DND-41 (cell line): ENCODE results near the gene HIVEP2.

Source experiments
- EZH2 ChIP-seq: IDR thresholded peaks from 3 replicates; pipeline ENCODE4 v1.6.1; 2012; ENCODE audit warnings: borderline replicate concordance, low read depth, mild to moderate bottlenecking, moderate library complexity, low read length, inconsistent platforms; ENCODE audit not compliant: severe bottlenecking
- TF ChIP-seq, protein P1 (sequence below): IDR thresholded peaks from 2 replicates; pipeline ENCODE4 v1.5.1; 2012; ENCODE audit warnings: borderline replicate concordance, low read length, moderate library complexity, mild to moderate bottlenecking; ENCODE audit not compliant: poor library complexity, severe bottlenecking; ENCODE audit errors: extremely low read depth

DNA sequence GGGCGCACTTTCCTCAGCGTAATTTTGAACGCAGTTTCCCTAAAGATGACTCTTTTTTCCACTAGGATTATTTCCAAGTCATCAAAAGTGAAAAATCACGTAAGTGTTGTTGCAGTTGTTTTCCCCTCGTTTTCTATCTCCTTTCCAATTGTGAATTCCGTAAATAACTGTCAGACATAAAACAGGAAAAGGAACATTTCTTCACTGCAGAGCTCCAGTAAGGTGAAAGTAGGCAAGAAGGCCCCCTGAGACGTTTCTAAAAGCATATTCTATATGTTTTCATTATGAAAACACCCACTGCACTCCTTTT is 17.8 kb downstream of the HIVEP2 start:
- TF ChIP-seq, protein P1, sequence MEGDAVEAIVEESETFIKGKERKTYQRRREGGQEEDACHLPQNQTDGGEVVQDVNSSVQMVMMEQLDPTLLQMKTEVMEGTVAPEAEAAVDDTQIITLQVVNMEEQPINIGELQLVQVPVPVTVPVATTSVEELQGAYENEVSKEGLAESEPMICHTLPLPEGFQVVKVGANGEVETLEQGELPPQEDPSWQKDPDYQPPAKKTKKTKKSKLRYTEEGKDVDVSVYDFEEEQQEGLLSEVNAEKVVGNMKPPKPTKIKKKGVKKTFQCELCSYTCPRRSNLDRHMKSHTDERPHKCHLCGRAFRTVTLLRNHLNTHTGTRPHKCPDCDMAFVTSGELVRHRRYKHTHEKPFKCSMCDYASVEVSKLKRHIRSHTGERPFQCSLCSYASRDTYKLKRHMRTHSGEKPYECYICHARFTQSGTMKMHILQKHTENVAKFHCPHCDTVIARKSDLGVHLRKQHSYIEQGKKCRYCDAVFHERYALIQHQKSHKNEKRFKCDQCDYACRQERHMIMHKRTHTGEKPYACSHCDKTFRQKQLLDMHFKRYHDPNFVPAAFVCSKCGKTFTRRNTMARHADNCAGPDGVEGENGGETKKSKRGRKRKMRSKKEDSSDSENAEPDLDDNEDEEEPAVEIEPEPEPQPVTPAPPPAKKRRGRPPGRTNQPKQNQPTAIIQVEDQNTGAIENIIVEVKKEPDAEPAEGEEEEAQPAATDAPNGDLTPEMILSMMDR: no peak
- no peak for TF ChIP-seq EZH2
